ENCODE measurements around the gene ZBTB43.

GRCh38 chr9:126756238-126756637, 48.6 kb upstream of the ZBTB43 start:
- TF ChIP-seq CTCF (IDR thresholded peaks at IDR 0.05), result no peak
- TF ChIP-seq POLR2A (IDR thresholded peaks at IDR 0.05), result no peak

All from adrenal gland (tissue), 5 donors.